Psoas muscle (tissue), 8 donors: ENCODE measurements around the gene TNFSF13. TPM values are rescaled to one million over a fixed set of nuclear protein-coding genes. Genes with fewer than 3 reads are reported as not detected.

Experiments
- ATAC-seq, 4 donors: fragments of 200-7000 bp; cut with Tn5 transposase; one replicate each; pipeline ENCODE4 v1.9.1; 2020; ENCODE audit warnings: moderate library complexity in 3 of 4, mild to moderate bottlenecking in 2 of 4
- DNase-seq, 2 donors: peaks; one replicate each; pipeline ENCODE4 v3.0.0-alpha.2; 2020
- H3K27ac ChIP-seq: fragments of 200-600 bp; one replicate; pipeline ENCODE4 v1.8.0; 2022
- H3K27me3 ChIP-seq, 3 donors: fragments of 200-600 bp in 1 of 3; one replicate each; pipeline versions ENCODE4 v1.6.1 to v1.8.0; 2013 to 2022; ENCODE audit warnings: low read length in 2 of 3, mild to moderate bottlenecking in 2 of 3, moderate library complexity in 1 of 3; ENCODE audit not compliant: insufficient read depth in 3 of 3
- H3K36me3 ChIP-seq, 2 donors: fragments of 200-600 bp in 1 of 2; one replicate each; pipeline versions ENCODE4 v1.6.1 to v1.8.0; 2013 to 2022; ENCODE audit warnings: low read depth in 1 of 2, mild to moderate bottlenecking in 1 of 2, moderate library complexity in 1 of 2; ENCODE audit not compliant: insufficient read depth in 1 of 2
- H3K4me1 ChIP-seq: fragments of 200-600 bp; one replicate; pipeline ENCODE4 v1.8.0; 2022
- H3K4me3 ChIP-seq: fragments of 200-600 bp; one replicate; pipeline ENCODE4 v1.8.0; 2022; ENCODE audit warnings: mild to moderate bottlenecking
- H3K9me3 ChIP-seq: fragments of 200-600 bp; one replicate; pipeline ENCODE4 v1.8.0; 2022
- WGBS, 3 donors: extraction: QIAGEN DNeasy Blood & Tissue Kit; methylation state at CpG; one replicate each; pipeline versions ENCODE4 v1.1.6 to v1.1.7; 2013; 5-methylcytosine and 5-hydroxymethylcytosine counted together
- intact Hi-C, 2 donors: fragments of 100-400 bp; cut with DNase I; formaldehyde crosslinking; loops; one replicate each; pipeline versions ENCODE4 v1.11.0 to v1.14.2; 2022
- polyA plus RNA-seq, 3 donors: library from polyadenylated mRNA; stranded (reverse); fragments of 200-250 nt; gene quantifications; one replicate each; pipeline ENCODE4 v1.2.3, GENCODE V29; 2013
- total RNA-seq, 4 donors: library from RNA; stranded (reverse); fragmentation: NEBNext Ultra II Directional in 2 of 4; extraction: Animal tissue kit (Norgen Biotek cat#: 25700) in 2 of 4; gene quantifications; one replicate each; pipeline versions ENCODE4 v1.2.1 to v1.2.4, GENCODE V29; 2021 to 2023
- TF ChIP-seq, protein P1 (sequence below): fragments of 200-600 bp; IDR thresholded peaks from one replicate; pipeline ENCODE4 v1.8.0; 2022; ENCODE audit warnings: antibody characterized with exemption
- donor health status: healthy with polysubstance abuse.
- donor health status: DM: no; HTN: no; CAD: no; lungs with moderate emphysema.
- donor health status: Bipolar disorder and iron deficiency.
- donor health status: healthy.
- donor health status: DM: yes; HTN: yes; CAD: no.
- donor health status: DM: no; HTN: no; CAD: no.
- donor health status: DM: no; HTN: no; CAD: no.
- donor health status: DM: yes; HTN: yes; CAD: no.

The TNFSF13 gene
- total and polyA plus RNA-seq, 7 donors = 2.8 to 5.4 (median 4.0) TPM

DNA sequence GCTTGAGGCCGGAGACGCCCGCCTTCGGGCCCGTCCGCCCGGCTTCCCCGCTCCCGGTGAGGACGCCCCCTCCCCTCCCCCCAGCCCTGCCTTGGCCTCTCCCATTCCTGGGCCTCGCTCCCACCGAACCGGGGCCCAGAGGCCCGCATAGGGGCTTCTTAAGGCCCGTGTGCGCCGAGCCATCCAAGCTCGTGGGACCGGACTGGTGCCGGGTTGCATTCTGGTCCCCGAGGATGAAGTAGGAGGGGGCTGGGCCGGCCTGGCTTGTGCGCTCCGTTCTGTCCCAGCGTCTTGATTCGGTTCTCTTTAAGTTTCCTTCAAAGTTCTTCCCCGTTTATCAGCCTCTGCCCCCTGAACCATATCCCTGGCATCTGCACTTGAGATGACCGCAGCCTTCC, 3.7 kb downstream of the TNFSF13 start:
- Histone ChIP-seq H3K4me3 (peak overlapping the region; percentile 96), H3K4me1 (peaks cover 45% of the 10 kb centered on the region), H3K36me3 (peaks cover 6 to 43% of the 10 kb centered on the region in 2 donors), H3K27me3 (no peaks in the 10 kb centered on the region), H3K27ac (peak overlapping the region; percentile 94), H3K9me3 (no peaks in the 10 kb centered on the region)
- TF ChIP-seq, protein P1, sequence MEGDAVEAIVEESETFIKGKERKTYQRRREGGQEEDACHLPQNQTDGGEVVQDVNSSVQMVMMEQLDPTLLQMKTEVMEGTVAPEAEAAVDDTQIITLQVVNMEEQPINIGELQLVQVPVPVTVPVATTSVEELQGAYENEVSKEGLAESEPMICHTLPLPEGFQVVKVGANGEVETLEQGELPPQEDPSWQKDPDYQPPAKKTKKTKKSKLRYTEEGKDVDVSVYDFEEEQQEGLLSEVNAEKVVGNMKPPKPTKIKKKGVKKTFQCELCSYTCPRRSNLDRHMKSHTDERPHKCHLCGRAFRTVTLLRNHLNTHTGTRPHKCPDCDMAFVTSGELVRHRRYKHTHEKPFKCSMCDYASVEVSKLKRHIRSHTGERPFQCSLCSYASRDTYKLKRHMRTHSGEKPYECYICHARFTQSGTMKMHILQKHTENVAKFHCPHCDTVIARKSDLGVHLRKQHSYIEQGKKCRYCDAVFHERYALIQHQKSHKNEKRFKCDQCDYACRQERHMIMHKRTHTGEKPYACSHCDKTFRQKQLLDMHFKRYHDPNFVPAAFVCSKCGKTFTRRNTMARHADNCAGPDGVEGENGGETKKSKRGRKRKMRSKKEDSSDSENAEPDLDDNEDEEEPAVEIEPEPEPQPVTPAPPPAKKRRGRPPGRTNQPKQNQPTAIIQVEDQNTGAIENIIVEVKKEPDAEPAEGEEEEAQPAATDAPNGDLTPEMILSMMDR = no peak
- WGBS, 3 donors = 0 to 1% (median 0%) methylated on average over 17 to 28 of the region's 28 CpGs
- ATAC-seq (peak in 2 of 4 donors; percentile 0 to 4), DNase-seq (no peak)
- intact Hi-C loops = loop anchor here in 1 of 2 donors (5.0 to 10.0 kb wide), 4 partner anchors 50 to 317 kb away; partner anchors contain the start of genes FGF11, GABARAP, KCTD11 and TMEM102

DNA sequence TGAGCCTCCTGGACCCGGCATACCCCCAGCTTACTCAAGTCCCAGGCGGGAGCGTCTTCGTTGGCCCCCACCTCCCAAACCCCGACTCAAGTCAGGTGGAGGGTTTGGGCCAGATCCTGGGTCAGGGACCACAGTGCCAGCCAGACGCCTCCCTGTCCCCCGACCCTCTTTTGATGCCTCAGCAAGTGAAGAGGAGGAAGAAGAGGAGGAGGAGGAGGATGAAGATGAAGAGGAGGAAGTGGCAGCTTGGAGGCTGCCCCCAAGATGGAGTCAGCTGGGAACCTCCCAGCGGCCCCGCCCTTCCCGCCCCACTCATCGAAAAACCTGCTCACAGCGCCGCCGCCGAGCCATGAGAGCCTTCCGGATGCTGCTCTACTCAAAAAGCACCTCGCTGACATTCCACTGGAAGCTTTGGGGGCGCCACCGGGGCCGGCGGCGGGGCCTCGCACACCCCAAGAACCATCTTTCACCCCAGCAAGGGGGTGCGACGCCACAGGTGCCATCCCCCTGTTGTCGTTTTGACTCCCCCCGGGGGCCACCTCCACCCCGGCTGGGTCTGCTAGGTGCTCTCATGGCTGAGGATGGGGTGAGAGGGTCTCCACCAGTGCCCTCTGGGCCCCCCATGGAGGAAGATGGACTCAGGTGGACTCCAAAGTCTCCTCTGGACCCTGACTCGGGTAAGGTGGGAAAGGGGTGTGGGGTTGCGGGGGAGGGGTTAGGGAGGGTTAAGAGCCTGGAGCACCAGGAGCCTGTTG, 4.7 kb downstream of the TNFSF13 start:
- WGBS, 3 donors = 84 to 86% (median 85%) methylated on average over 29 to 30 of the region's 30 CpGs
- H3K4me3 ChIP-seq = peak overlapping the region; percentile 96
- no peak for ATAC-seq

DNA sequence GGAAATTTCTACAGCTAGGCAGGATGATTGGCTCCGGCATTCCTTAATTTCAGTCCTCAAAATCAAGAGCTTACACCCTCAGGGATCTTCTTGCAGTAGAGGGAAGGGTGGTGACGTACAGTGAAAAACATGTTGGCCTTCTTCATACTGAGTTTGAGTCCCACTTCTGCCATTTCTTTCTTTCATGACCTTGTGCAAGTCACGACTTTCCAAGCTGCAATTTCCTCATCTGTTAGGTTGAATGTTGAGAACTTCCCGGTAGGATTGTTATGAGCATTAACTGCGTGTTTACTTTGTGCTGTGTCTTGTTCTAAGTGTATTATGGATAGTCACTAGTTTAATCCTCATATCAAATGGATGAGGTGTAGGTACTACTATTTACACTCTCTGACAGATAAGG, 11.0 kb downstream of the TNFSF13 start:
- ATAC-seq (no peak), DNase-seq (no peak)
- no peak overlapping the region for H3K27ac ChIP-seq
- peaks cover 7 to 76% of the 10 kb centered on the region in 2 donors for H3K36me3 ChIP-seq
- 82 to 94% (median 83%) methylated on average over 5 of the region's 5 CpGs for WGBS, 3 donors
- TF ChIP-seq, protein P1 = no peak
- no peaks in the 10 kb centered on the region for H3K9me3 ChIP-seq
- intact Hi-C loops = loop anchor here in 1 of 2 donors (10.0 kb wide), 1 partner anchor 325 kb away; the partner anchor contains the start of gene GABARAP
- peaks cover 6% of the 10 kb centered on the region for H3K4me1 ChIP-seq
- H3K27me3 ChIP-seq = no peaks in the 10 kb centered on the region
- no peak overlapping the region for H3K4me3 ChIP-seq

More for the DNA sequence above, 4.7 kb downstream of the TNFSF13 start:
- Histone ChIP-seq H3K36me3 (peaks cover 6 to 51% of the 10 kb centered on the region in 2 donors), H3K27ac (no peak overlapping the region), H3K27me3 (no peaks in the 10 kb centered on the region), H3K9me3 (no peaks in the 10 kb centered on the region), H3K4me1 (peaks cover 36% of the 10 kb centered on the region)
- no peak for DNase-seq
- TF ChIP-seq, protein P1 = no peak
- intact Hi-C loops = loop anchor here in 1 of 2 donors (5.0 to 10.0 kb wide), 4 partner anchors 51 to 318 kb away; partner anchors contain the start of genes FGF11, GABARAP, KCTD11 and TMEM102

DNA sequence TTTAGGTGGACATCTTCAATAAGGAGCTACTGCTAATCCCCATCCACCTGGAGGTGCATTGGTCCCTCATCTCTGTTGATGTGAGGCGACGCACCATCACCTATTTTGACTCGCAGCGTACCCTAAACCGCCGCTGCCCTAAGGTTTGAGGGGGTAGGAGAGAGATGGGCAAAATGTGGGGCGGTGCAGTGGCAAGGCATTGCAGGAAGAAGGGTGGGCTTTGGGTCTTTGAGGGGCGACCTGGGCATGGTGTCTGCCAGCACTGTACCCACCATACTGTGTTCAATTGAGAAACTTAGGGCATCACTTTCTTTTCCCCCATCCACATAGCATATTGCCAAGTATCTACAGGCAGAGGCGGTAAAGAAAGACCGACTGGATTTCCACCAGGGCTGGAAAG, 11.8 kb downstream of the TNFSF13 start:
- Histone ChIP-seq H3K9me3 (no peaks in the 10 kb centered on the region), H3K27ac (no peak overlapping the region), H3K36me3 (peaks cover 10 to 76% of the 10 kb centered on the region in 2 donors), H3K4me3 (no peak overlapping the region), H3K4me1 (peaks cover 14% of the 10 kb centered on the region), H3K27me3 (no peaks in the 10 kb centered on the region)
- no peak for ATAC-seq
- TF ChIP-seq, protein P1 = no peak
- intact Hi-C loops = no loop called here
- 95 to 97% (median 96%) methylated on average over 10 of the region's 10 CpGs for WGBS, 3 donors
- DNase-seq = no peak
